GM23338 (cell line): ENCODE results near the gene ZNF580. TPM values are rescaled to one million over a fixed set of nuclear protein-coding genes. Genes with fewer than 3 reads are reported as not detected.

ENCODE experiments used
- ATAC-seq: fragments of 200-7000 bp; cut with Tn5 transposase; 3 replicates; pipeline ENCODE4 v1.9.1; 2020
- DNase-seq: peaks from one replicate; pipeline ENCODE4 v3.0.0-alpha.2; 2015; ENCODE audit warnings: low spot score
- H2AFZ ChIP-seq: fragments of 200-600 bp; sonication (generic); 2 replicates; pipeline ENCODE4 v1.8.0; 2016; ENCODE audit warnings: antibody characterized with exemption, mild to moderate bottlenecking, moderate library complexity
- H3F3A ChIP-seq: fragments of 200-600 bp; sonication (generic); replicated peaks from 2 replicates; pipeline ENCODE4 v1.8.0; 2017; ENCODE audit warnings: antibody characterized with exemption, mixed run types, low read depth
- H3K27ac ChIP-seq: fragments of 200-600 bp; sonication (generic); 2 replicates; pipeline ENCODE4 v1.6.1; 2016; ENCODE audit warnings: low read depth
- H3K27me3 ChIP-seq: fragments of 200-600 bp; sonication (generic); 2 replicates; pipeline ENCODE4 v1.8.0; 2016; ENCODE audit warnings: mild to moderate bottlenecking, mixed run types, moderate library complexity; ENCODE audit not compliant: insufficient read depth
- H3K36me3 ChIP-seq: fragments of 200-600 bp; sonication (generic); 2 replicates; pipeline ENCODE4 v1.8.0; 2016; ENCODE audit warnings: mild to moderate bottlenecking; ENCODE audit not compliant: insufficient read depth
- H3K4me1 ChIP-seq: fragments of 200-600 bp; sonication (generic); 2 replicates; pipeline ENCODE4 v1.8.0; 2016; ENCODE audit warnings: mild to moderate bottlenecking, moderate library complexity; ENCODE audit not compliant: insufficient read depth
- H3K4me2 ChIP-seq: fragments of 200-600 bp; sonication (generic); 2 replicates; pipeline ENCODE4 v1.7.1; 2017; ENCODE audit warnings: mixed run types
- H3K4me3 ChIP-seq: fragments of 200-600 bp; sonication (generic); 2 replicates; pipeline ENCODE4 v1.6.1; 2016; ENCODE audit warnings: mixed run types
- H3K79me2 ChIP-seq: fragments of 200-600 bp; sonication (generic); replicated peaks from 2 replicates; pipeline ENCODE4 v1.8.0; 2017; ENCODE audit warnings: mild to moderate bottlenecking; ENCODE audit not compliant: insufficient read depth
- H3K9me2 ChIP-seq: fragments of 200-600 bp; sonication (generic); 2 replicates; pipeline ENCODE4 v1.8.0; 2017; ENCODE audit not compliant: insufficient read depth
- H4K20me1 ChIP-seq: fragments of 200-600 bp; sonication (generic); replicated peaks from 2 replicates; pipeline ENCODE4 v1.8.0; 2017; ENCODE audit warnings: mild to moderate bottlenecking; ENCODE audit not compliant: insufficient read depth
- H3K27ac Mint-ChIP-seq: 2 replicates; pipeline ENCODE4 v1.8.0; 2020; ENCODE audit warnings: inconsistent platforms, mild to moderate bottlenecking, moderate library complexity, mixed read lengths
- H3K27me3 Mint-ChIP-seq: 3 replicates; pipeline ENCODE4 v1.8.0; 2022; ENCODE audit warnings: low read depth, mild to moderate bottlenecking, moderate library complexity, mixed read lengths, inconsistent platforms; ENCODE audit not compliant: insufficient read depth, poor library complexity
- H3K36me3 Mint-ChIP-seq: 3 replicates; pipeline ENCODE4 v1.8.0; 2021; ENCODE audit warnings: low read depth, mild to moderate bottlenecking, inconsistent platforms, moderate library complexity, mixed read lengths
- H3K4me1 Mint-ChIP-seq: 3 replicates; pipeline ENCODE4 v1.8.0; 2020; ENCODE audit warnings: mild to moderate bottlenecking, inconsistent platforms, mixed read lengths
- H3K4me3 Mint-ChIP-seq: 3 replicates; pipeline ENCODE4 v1.8.0; 2021; ENCODE audit warnings: moderate library complexity, mild to moderate bottlenecking, inconsistent platforms, mixed read lengths
- H3K9me3 Mint-ChIP-seq: 3 replicates; pipeline ENCODE4 v1.8.0; 2020; ENCODE audit warnings: moderate library complexity, mild to moderate bottlenecking, inconsistent platforms, mixed read lengths
- CREB1 ChIP-seq: fragments of 250-450 bp; sonication (Bioruptor Pico); IDR thresholded peaks from 2 replicates; pipeline ENCODE4 v1.5.0; 2020; ENCODE audit warnings: low read depth, mild to moderate bottlenecking, moderate library complexity
- CTCF ChIP-seq, 2 experiments: fragments of 200-600 bp in 1 of 2; sonication (generic) in 1 of 2; conservative IDR thresholded peaks; 2 replicates each; pipeline versions ENCODE4 v1.5.1 to v1.6.1; 2016 to 2017; ENCODE audit warnings: antibody characterized with exemption in 2 of 2, low read depth in 2 of 2, mild to moderate bottlenecking in 2 of 2, moderate library complexity in 1 of 2
- ETS1 ChIP-seq: IDR thresholded peaks from 2 replicates; pipeline ENCODE4 v1.6.1; 2016; ENCODE audit warnings: antibody characterized with exemption
- EZH2 ChIP-seq: fragments of 200-600 bp; sonication (generic); IDR thresholded peaks from one replicate; pipeline ENCODE4 v1.8.0; 2017; ENCODE audit warnings: antibody characterized with exemption, mild to moderate bottlenecking, low read depth; ENCODE audit not compliant: unreplicated experiment
- EZH2phosphoT487 ChIP-seq: fragments of 200-600 bp; sonication (generic); IDR thresholded peaks from one replicate; pipeline ENCODE4 v1.8.1; 2018; ENCODE audit warnings: antibody characterized with exemption; ENCODE audit not compliant: unreplicated experiment
- JUNB ChIP-seq: IDR thresholded peaks from one replicate; pipeline ENCODE4 v1.6.1; 2016; ENCODE audit warnings: antibody characterized with exemption; ENCODE audit not compliant: unreplicated experiment
- NANOG ChIP-seq: IDR thresholded peaks from 2 replicates; pipeline ENCODE4 v1.6.1; 2016; ENCODE audit warnings: antibody characterized with exemption, borderline replicate concordance
- POLR2AphosphoS5 ChIP-seq: IDR thresholded peaks from 2 replicates; pipeline ENCODE4 v1.6.1; 2016; ENCODE audit warnings: antibody characterized with exemption, low read depth
- REST ChIP-seq: IDR thresholded peaks from one replicate; pipeline ENCODE4 v1.6.1; 2018; ENCODE audit warnings: antibody characterized with exemption; ENCODE audit not compliant: unreplicated experiment
- STAT1 ChIP-seq: IDR thresholded peaks from one replicate; pipeline ENCODE4 v1.6.1; 2016; ENCODE audit warnings: antibody characterized with exemption; ENCODE audit not compliant: unreplicated experiment
- ZNF114 ChIP-seq: fragments of 250-450 bp; sonication (Bioruptor Pico); IDR thresholded peaks from 2 replicates; pipeline ENCODE4 v1.5.0; 2020; ENCODE audit warnings: mild to moderate bottlenecking, moderate library complexity
- ZNF331 ChIP-seq: fragments of 250-450 bp; sonication (Bioruptor Pico); IDR thresholded peaks from 2 replicates; pipeline ENCODE4 v1.5.0; 2020; ENCODE audit warnings: low read depth, mild to moderate bottlenecking, moderate library complexity
- ZNF462 ChIP-seq: fragments of 250-450 bp; sonication (Bioruptor Pico); IDR thresholded peaks from 2 replicates; pipeline ENCODE4 v1.5.0; 2020; ENCODE audit warnings: mild to moderate bottlenecking, moderate library complexity
- polyA plus RNA-seq: library from polyadenylated mRNA; unstranded; fragments of >200 nt; fragmentation: Nextera tagmentation; extraction: Ambion mirVana; gene quantifications from 2 replicates; pipeline ENCODE4 v1.2.1, GENCODE V29; 2016
- total RNA-seq: library from RNA; depleted of rRNA; stranded (reverse); fragments of >200 nt; shearing (Covaris generic); gene quantifications from 2 replicates; pipeline ENCODE4 v1.2.3, GENCODE V29; 2014

The ZNF580 gene
- total and polyA plus RNA-seq, 2 experiments from 2014 or later = 18.7 to 23.6 TPM

GRCh38 chr19:55643003-55643886 is 2.4 kb downstream of the ZNF580 start, which contains the start of gene ZNF581:
ZNF581 (plus strand) TSS chr19:55643649; CDS start chr19:55644572, 923 bp downstream.
- Histone ChIP-seq H3K9me2 (0 out of 2 replicates have a peak, but pooled peaks cover 3% of the 10 kb centered on the region), H2AFZ (peak within 1 kb of the TSS; percentile 80; the same call in 1 of the 2 replicates), H3K27ac (0 out of 2 replicates have a peak within 1 kb of the TSS, but pooled peaks have one; percentile 59), H3K27me3 (no peaks in the 10 kb centered on the region), H3K4me2 (peak within 1 kb of the TSS; percentile 96), H3K79me2 (peaks cover 37% of the 10 kb centered on the region), H3F3A (peaks cover 35% of the 10 kb centered on the region), H3K36me3 (no peaks in the 10 kb centered on the region), H3K4me1 (no peaks in the 10 kb centered on the region; the same call in 1 of the 2 replicates), H3K4me3 (peak within 1 kb of the TSS; percentile 89), H4K20me1 (no peaks in the 10 kb centered on the region)
- ATAC-seq (peak; percentile 20), DNase-seq (peak; percentile 85)
- Mint-ChIP-seq H3K27me3 (peaks cover 39% of the 10 kb centered on the region), H3K4me3 (peak within 1 kb of the TSS; percentile 84), H3K9me3 (peaks cover 8% of the 10 kb centered on the region), H3K27ac (peak within 1 kb of the TSS; percentile 97), H3K36me3 (peaks cover 47% of the 10 kb centered on the region), H3K4me1 (peaks cover 25% of the 10 kb centered on the region)
- TF ChIP-seq NANOG (no peak), ZNF331 (no peak), CTCF (conservative IDR thresholded peaks at IDR 0.05; ENCODE audit: low read depth in 2 of 2) (no peak), ETS1 (peak; percentile 46; the same call in 1 of the 2 replicates), JUNB (no peak), POLR2AphosphoS5 (peak; percentile 59; the same call in 1 of the 2 replicates), STAT1 (no peak), CREB1 (peak; percentile 77), ZNF114 (CRISPR knock-in tag) (no peak), EZH2 (no peak), REST (no peak), EZH2phosphoT487 (no peak), ZNF462 (CRISPR knock-in tag) (no peak)
